Activated CD4-positive, alpha-beta T cell treated with anti-CD3 and anti-CD28 coated beads, Interleukin-2, Interleukin-4, amounts not matched to agents 100 ng/mL and 50 ng/mL, durations not matched to agents 16 hours and 8 hours (primary cell): ENCODE data around the gene DPM1.

Source experiments
- DNase-seq: peaks from one replicate; pipeline ENCODE4 v3.0.0-alpha.2; 2020; ENCODE audit warnings: low spot score

Gene DPM1

DNA sequence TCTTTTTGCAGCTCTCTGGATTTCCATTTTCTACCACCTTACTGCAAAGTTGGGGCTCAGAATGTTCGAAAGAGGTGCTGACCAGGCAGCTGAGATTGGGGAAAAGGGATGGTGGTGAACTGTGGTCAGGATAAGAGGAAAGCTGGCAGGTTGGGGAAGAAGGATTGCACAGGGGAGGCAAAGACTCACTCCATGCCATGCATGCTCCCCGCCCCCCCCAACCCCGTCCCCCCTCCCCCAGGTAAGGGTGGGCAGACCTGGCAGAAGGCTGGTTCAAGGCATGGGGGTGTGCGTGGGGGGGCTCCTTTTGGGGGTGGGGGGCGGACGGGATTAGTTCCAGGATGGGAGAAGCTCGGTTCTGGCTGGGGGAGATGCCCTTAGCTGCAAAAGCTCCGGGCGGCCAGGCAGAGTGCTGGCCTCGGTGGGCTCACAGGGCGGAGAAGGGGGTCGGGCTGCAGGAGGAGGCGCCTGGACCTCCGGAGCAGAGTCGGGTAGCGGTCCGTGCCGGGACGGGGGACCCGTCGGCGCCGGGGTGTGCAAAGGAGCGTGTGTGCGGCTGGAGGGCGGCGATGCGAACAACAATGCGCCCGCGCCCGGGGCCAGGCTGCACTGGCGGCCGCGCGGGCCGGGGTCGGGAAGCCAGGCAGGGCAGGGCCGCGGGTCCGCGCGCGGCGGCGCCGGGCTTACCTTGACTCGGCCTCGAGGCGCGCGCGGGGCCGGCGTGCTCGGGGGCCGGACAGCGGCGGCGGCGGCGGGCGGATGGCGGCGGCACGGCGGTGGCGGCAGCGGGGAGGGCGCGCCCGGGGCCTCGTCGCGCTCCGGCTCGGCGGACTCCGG is 28.0 kb downstream of the DPM1 start:
- no peak for DNase-seq

GRCh38 chr20:50929299-50930138 is 28.8 kb downstream of the DPM1 start:
- peak; percentile 97 for DNase-seq

DNA sequence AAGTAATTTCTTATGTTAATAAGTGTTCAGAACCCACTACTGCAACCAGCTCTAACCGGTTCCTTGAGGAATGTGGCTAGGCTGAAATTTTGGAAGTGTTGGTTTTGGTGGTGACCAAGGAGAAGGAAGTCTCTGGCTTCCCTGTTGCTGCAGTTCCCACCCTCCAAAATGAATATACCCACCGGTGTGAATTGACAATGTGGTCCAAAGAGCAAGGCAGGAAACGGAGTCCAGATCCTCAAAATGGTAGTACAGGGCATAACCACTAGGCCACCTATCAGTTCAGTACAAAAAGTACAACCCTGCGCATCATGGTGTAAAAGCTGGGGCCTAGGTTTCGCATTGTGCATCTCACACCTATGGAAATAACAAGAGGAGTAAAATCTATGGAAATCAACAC is 29.9 kb downstream of the DPM1 start:
- DNase-seq, result peak; percentile 16

DNA sequence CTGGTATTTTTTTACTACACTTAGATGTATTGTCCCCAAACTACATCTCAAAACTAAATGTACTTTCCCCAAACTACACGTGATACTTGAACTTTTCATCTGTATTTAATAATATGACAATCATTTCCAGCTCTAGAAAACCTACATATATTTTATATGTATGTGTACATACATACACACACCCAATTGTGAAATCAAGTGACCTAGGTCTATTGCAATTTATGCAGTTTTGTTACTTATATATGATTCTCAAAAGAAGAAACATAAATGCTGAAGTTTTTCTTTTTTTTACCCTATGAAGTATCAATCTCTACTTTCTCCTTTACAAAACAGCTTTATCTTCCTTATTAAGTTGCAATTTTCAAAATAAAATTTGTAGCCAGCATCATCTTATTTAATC is 31.8 kb downstream of the DPM1 start:
- DNase-seq, result no peak

- no peak for DNase-seq
These were observed 33.9 kb downstream of the DPM1 start for GRCh38 chr20:50924261-50924920.

- DNase-seq, result no peak
These were observed 36.4 kb downstream of the DPM1 start for GRCh38 chr20:50921803-50922501.

DNA sequence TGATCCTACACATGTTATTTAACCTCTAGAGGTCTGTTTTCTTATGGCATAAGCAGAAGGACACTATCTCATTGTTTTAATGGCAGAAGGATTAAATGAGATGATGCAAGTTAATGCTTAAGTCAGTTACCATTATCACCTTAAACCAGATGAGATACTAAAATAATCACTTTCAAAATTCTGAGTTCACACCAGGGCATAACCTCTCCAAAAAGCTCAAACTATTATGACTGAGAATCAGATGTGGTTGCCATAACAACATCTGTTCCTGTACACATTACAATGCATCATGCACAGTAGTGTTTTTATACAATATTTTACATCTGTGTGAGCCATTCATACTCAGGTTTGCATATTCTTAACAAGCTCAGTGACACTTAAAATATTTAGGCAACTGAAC is 37.3 kb downstream of the DPM1 start:
- peak; percentile 21 for DNase-seq

GRCh38 chr20:50919567-50919966 is 38.8 kb downstream of the DPM1 start:
- DNase-seq, result no peak

DNA sequence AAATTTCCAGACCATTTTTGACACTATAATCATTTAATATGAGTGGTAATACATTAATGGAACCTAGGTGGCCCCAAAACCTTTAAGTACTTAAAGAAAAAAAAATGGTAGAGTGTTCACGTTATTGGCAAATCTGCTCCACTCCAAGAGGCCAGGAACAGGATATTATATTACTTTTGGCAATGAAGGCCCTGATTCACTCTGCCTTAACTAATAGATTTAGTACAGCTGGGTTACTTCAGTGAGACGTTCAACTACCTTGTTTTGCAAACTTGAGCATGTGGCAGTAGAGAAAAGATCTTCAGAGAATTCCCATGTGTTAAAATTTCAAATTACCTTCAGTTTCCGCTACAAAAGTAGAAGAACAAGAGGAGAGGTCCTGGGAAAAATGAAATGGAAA is 39.9 kb downstream of the DPM1 start:
- DNase-seq, result no peak

- no peak for DNase-seq
These were observed 41.4 kb downstream of the DPM1 start for GRCh38 chr20:50916934-50917333.

DNA sequence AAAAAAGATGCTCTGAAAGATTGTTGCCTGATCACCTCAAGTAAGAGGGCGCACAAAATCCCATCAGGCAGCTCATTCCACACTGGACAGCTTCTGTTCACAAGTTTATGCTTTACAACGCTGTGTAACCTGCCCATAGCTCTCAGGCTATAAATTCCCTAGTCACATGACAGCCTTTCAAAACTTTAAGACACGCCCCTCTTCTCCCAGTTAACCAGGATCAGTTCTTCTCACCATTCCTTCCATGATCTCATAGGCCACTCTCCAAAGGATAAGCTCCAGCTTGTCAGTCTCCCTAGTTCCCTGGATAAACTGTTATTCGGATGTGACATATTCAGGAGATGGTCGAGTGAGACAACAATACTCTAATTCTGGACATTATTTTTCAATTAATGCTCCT is 42.1 kb downstream of the DPM1 start:
- DNase-seq, result no peak

- no peak for DNase-seq
These were observed 42.9 kb downstream of the DPM1 start for GRCh38 chr20:50915424-50915823.

DNA sequence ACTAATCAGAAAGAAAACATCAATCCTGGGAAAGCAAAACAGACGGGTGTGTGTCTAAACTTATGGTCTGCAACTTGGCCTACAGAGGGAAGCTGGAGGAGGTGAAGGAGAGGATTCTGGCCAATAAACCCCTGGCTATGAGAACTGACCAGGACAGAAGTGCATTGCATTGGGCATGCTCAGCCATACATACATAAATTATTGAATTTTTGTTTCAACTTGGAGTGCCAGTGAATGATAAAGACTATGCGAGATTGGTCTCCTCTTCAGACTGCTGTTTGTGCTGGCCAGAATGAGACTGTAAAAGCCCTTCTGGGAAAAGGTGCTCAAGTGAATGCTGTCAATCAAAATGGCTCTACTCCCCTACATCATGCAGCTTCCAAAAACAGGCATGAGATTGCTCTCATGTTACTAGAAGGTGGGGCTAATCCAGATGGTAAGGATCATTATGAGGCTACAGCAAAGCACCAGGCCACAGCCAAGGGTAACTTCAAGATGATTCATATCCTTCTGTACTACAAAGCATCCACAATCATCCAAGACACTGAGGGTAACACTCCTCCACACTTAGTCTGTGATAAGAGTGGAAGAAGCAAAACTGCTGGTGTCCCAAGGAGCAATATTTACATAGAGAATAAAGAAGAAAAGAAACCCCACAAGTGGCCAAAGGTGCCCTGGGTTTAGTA is 44.5 kb downstream of the DPM1 start:
- peak; percentile 65 for DNase-seq

DNA sequence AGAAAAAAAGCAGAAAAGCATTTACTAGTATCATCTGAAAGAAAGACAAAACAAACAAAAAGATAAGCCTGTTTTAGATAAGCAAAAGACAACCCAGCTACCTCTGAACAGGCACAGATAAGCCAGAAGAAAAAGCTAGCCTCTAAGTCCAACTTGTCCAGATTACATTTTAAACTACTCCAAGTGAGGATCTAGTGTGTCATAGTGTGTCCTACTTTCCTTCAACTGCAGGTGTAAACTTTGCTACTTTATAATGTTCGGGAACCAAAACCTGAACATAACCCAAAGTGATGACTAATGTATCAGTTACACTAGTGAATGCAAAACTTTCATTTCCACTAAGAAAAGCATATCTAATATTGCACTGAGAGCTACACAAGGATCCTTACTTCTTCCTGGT is 46.6 kb downstream of the DPM1 start:
- DNase-seq, result no peak

- DNase-seq, result no peak
These were observed 47.3 kb downstream of the DPM1 start for GRCh38 chr20:50911030-50911429.

DNA sequence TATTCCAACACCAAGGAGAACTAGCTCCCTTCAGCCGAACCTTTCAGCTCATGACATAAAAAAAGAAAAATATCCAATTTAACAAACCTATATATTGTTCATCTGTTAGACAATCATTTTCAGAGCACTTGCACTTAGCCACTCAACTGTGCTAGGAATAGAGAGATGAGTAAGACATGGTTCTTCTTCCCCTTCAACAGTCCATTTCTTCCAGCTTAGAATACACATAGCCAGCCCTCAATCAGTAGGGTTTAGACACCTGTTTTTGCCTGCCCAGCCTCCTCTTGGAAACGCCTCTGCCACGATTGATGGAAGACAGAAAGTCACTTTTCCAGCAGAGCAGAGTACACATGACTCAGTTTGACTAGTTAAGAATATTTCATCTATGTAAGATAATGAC is 48.9 kb downstream of the DPM1 start:
- DNase-seq, result no peak

- DNase-seq, result no peak
These were observed 54.2 kb downstream of the DPM1 start for GRCh38 chr20:50904067-50904570.

- DNase-seq, result no peak
These were observed 54.8 kb downstream of the DPM1 start for GRCh38 chr20:50903353-50904051.

- DNase-seq, result no peak
These were observed 57.0 kb downstream of the DPM1 start for GRCh38 chr20:50901301-50901700.

DNA sequence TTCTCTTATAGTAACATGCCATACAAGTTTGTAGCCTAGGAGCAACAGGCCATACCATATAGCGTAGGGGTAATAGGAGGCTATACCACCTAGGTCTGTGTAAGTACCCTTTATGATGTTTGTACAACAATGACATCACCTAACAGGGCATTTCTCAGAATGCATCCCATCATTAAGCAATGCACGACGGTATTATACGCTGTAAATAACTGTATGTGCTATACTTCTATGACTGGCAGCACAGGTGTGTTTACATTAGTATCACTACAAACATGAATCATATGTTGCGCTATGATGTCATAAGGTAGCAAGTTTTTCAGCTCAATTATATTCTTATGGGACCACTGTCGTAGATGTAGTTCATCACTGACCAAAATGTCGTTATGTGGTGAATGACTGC is 58.1 kb downstream of the DPM1 start:
- DNase-seq, result no peak

GRCh38 chr20:50898475-50898874 is 59.9 kb downstream of the DPM1 start:
- DNase-seq, result no peak
